RWPE2 (cell line): Measurements from ENCODE around the gene ZNF451.

Experiments
- ATAC-seq: fragments of 200-7000 bp; cut with Tn5 transposase; 3 replicates; pipeline ENCODE4 v1.9.1; 2021; ENCODE audit warnings: low read depth
- DNase-seq: peaks from one replicate; pipeline ENCODE4 v3.0.0-alpha.2; 2020; ENCODE audit warnings: low spot score
- H3K27ac ChIP-seq: fragments of 450-650 bp; 2 replicates; pipeline ENCODE4 v1.5.1; 2017; ENCODE audit warnings: mild to moderate bottlenecking; ENCODE audit not compliant: poor library complexity, severe bottlenecking
- H3K27me3 ChIP-seq: fragments of 250-450 bp; sonication (Bioruptor Pico); 2 replicates; pipeline ENCODE4 v1.5.1; 2021; ENCODE audit warnings: mild to moderate bottlenecking, moderate library complexity; ENCODE audit not compliant: insufficient read depth, poor library complexity, severe bottlenecking
- H3K36me3 ChIP-seq: fragments of 250-450 bp; sonication (Bioruptor Pico); 2 replicates; pipeline ENCODE4 v1.5.1; 2020; ENCODE audit warnings: low read depth, mild to moderate bottlenecking, moderate library complexity
- H3K4me1 ChIP-seq: fragments of 250-450 bp; sonication (Bioruptor Pico); 2 replicates; pipeline ENCODE4 v1.5.1; 2021; ENCODE audit warnings: mild to moderate bottlenecking, moderate library complexity; ENCODE audit not compliant: insufficient read depth, poor library complexity, severe bottlenecking
- H3K4me3 ChIP-seq: fragments of 250-450 bp; sonication (Bioruptor Pico); 2 replicates; pipeline ENCODE4 v1.5.1; 2021; ENCODE audit warnings: mild to moderate bottlenecking, moderate library complexity; ENCODE audit not compliant: severe bottlenecking
- H3K9me3 ChIP-seq: fragments of 250-450 bp; sonication (Bioruptor Pico); 2 replicates; pipeline ENCODE4 v1.5.1; 2021; ENCODE audit warnings: mild to moderate bottlenecking, moderate library complexity; ENCODE audit not compliant: severe bottlenecking
- TF ChIP-seq, protein P1 (sequence below): fragments of 450-650 bp; IDR thresholded peaks from one replicate; pipeline ENCODE4 v1.5.1; 2017; ENCODE audit warnings: mild to moderate bottlenecking, moderate library complexity; ENCODE audit not compliant: poor library complexity, severe bottlenecking

ZNF451 gene

DNA sequence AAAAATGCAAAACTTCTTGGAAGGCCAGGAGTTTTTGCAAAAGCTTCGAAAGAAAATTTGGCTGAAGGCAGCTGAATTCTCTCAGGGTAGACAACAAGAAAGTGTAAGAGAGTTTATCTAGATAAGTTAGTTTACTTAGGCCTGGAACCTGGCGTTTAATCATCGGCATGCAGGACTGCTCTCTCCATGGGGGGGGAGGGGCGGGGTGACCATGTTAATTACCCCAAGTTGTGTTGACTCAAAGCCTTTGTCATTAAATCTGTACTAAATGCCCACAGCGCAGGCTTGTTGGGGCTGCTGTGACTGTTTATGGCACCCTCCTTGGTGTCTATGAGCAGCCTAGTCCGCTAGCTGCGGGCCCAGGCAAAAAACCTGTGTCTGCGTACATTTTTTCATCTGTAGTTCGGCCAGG is 20.1 kb upstream of the ZNF451 start:
- no peak overlapping the region for H3K27ac ChIP-seq
- ATAC-seq (no peak), DNase-seq (no peak)
- peaks cover 14% of the 10 kb centered on the region for H3K36me3 ChIP-seq
- no peaks in the 10 kb centered on the region for H3K9me3 ChIP-seq
- no peak overlapping the region for H3K4me3 ChIP-seq
- no peaks in the 10 kb centered on the region for H3K4me1 ChIP-seq
- TF ChIP-seq, protein P1, sequence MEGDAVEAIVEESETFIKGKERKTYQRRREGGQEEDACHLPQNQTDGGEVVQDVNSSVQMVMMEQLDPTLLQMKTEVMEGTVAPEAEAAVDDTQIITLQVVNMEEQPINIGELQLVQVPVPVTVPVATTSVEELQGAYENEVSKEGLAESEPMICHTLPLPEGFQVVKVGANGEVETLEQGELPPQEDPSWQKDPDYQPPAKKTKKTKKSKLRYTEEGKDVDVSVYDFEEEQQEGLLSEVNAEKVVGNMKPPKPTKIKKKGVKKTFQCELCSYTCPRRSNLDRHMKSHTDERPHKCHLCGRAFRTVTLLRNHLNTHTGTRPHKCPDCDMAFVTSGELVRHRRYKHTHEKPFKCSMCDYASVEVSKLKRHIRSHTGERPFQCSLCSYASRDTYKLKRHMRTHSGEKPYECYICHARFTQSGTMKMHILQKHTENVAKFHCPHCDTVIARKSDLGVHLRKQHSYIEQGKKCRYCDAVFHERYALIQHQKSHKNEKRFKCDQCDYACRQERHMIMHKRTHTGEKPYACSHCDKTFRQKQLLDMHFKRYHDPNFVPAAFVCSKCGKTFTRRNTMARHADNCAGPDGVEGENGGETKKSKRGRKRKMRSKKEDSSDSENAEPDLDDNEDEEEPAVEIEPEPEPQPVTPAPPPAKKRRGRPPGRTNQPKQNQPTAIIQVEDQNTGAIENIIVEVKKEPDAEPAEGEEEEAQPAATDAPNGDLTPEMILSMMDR = no peak
- H3K27me3 ChIP-seq = no peaks in the 10 kb centered on the region

DNA sequence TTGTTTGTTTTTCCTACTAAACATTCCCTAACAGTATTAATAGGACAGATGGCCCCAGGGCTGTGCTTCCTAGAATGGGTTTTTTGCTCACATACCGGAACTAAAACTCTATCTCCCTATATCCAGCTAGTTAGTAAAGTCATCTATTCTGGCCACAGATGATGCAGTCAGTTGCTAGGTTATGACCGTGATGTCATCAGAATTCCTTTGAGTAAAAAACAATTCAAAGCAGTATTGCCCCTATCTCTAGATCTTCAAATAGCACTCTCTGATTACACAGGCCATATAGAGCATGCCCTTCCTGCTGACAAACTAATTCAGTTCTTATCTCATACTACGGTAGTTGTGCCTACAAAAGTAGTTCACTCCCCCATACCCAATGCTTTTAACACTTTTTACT is 17.9 kb upstream of the ZNF451 start:
- Histone ChIP-seq H3K27me3 (no peaks in the 10 kb centered on the region), H3K4me3 (no peak overlapping the region), H3K4me1 (no peaks in the 10 kb centered on the region), H3K27ac (no peak overlapping the region), H3K36me3 (peaks cover 10% of the 10 kb centered on the region; the same call in 1 of the 2 replicates), H3K9me3 (no peaks in the 10 kb centered on the region)
- ATAC-seq = no peak
- TF ChIP-seq, protein P1 = no peak
- no peak for DNase-seq

DNA sequence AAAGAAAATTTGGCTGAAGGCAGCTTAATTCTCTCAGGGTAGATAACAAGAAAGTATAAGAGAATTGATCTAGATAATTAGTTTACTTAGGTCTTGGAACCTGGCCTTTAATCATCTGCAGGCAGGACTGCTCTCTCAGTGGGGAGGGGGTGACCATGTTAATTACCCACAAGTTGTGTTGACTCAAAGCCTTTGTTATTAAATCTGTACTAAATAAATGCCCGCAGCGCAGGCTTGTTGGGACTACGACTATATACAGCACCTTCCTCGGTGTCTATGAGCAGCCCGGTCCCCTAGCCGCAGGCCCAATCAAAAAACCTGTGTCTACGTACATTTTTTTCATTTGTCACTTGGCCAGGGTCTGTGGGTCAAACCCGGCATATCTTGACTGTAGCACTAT is 15.6 kb upstream of the ZNF451 start:
- Histone ChIP-seq H3K27me3 (no peaks in the 10 kb centered on the region), H3K4me3 (no peak overlapping the region), H3K4me1 (no peaks in the 10 kb centered on the region), H3K9me3 (no peaks in the 10 kb centered on the region), H3K36me3 (no peaks in the 10 kb centered on the region), H3K27ac (no peak overlapping the region)
- TF ChIP-seq, protein P1 = no peak
- no peak for DNase-seq
- no peak for ATAC-seq

DNA sequence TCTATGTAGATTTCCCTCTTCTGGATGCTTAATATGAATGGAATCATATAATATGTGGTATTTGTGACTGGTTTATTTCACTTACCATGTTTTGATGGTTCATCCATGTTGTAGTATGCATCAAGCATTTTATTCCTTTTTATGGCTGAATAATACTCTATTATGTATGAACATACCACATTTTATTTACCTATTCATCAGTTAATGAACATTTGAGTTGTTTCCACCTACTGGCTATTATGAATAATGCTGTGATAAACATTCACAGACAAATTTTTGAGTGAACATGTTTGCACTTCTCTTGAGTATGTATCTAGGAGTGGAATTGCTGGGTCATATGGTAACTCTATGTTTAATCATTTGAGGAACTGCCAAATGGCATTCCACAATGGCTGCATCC is 14.9 kb upstream of the ZNF451 start:
- no peak for ATAC-seq
- Histone ChIP-seq H3K36me3 (no peaks in the 10 kb centered on the region), H3K9me3 (no peaks in the 10 kb centered on the region), H3K27ac (no peak overlapping the region), H3K4me1 (no peaks in the 10 kb centered on the region), H3K27me3 (no peaks in the 10 kb centered on the region), H3K4me3 (no peak overlapping the region)
- TF ChIP-seq, protein P1 = no peak
- DNase-seq = no peak

DNA sequence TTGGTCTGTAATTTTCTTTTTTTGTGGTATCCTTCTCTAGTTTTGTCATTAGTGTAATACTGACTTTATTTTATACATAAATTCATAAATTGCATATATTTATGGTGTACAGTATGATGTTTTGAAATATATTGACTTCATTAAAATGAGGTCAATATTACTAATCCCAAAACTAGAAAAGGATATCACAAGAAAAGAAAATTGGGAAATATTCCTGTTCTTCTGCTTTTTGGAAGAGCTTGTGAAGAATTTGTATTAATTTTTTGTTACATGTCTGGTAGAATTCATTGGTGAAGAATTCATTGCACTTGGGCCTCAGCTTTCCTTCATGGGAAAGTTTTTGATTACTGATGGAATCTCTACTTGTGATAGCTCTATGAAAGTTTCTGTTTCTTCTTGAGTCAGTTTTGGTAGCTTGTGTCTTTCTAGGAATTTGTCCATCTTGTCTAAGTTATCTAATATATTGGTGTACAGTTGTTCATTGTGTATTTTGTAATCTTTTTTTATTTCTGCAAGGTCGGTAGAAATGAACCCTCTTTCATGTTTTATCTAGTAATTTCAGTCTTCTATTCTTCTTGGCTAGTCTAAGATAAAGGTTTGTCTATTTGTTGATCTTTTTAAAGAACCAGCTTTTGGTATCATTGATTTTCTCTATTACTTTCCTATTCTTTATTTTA is 11.3 kb upstream of the ZNF451 start:
- TF ChIP-seq, protein P1 = no peak
- Histone ChIP-seq H3K27ac (no peak overlapping the region), H3K36me3 (no peaks in the 10 kb centered on the region), H3K27me3 (no peaks in the 10 kb centered on the region), H3K4me1 (no peaks in the 10 kb centered on the region), H3K4me3 (no peak overlapping the region), H3K9me3 (no peaks in the 10 kb centered on the region)
- ATAC-seq = no peak
- no peak for DNase-seq
